IPS-15b (cell line): ENCODE data around the gene NDOR1.
A peak's percentile ranks its signal among the peaks of the same experiment; 100 is the strongest.

Source experiments
- H3K27me3 ChIP-seq: one replicate; pipeline ENCODE4 v1.6.1; 2013; ENCODE audit warnings: low read length; ENCODE audit not compliant: control insufficient read depth, insufficient read depth
- H3K36me3 ChIP-seq: one replicate; pipeline ENCODE4 v1.6.1; 2013; ENCODE audit warnings: low read length; ENCODE audit not compliant: control insufficient read depth, insufficient read depth
- H3K4me1 ChIP-seq: one replicate; pipeline ENCODE4 v1.6.1; 2013; ENCODE audit warnings: mild to moderate bottlenecking, low read length; ENCODE audit not compliant: control insufficient read depth, insufficient read depth
- H3K4me3 ChIP-seq: one replicate; pipeline ENCODE4 v1.5.1; 2013; ENCODE audit warnings: low read depth, low read length
- H3K9ac ChIP-seq: one replicate; pipeline ENCODE4 v1.6.1; 2013; ENCODE audit warnings: low read depth, mild to moderate bottlenecking, low read length
- H3K9me3 ChIP-seq: one replicate; pipeline ENCODE4 v1.6.1; 2013; ENCODE audit warnings: mild to moderate bottlenecking, low read length; ENCODE audit not compliant: control insufficient read depth, insufficient read depth

The NDOR1 gene

GRCh38 chr9:137221506-137222111, 16.1 kb downstream of the NDOR1 start:
- Histone ChIP-seq H3K4me3 (peak overlapping the region; percentile 43), H3K27me3 (no peaks in the 10 kb centered on the region), H3K36me3 (peaks cover 3% of the 10 kb centered on the region), H3K4me1 (no peaks in the 10 kb centered on the region), H3K9me3 (no peaks in the 10 kb centered on the region), H3K9ac (no peak overlapping the region)

- Histone ChIP-seq H3K27me3 (no peaks in the 10 kb centered on the region), H3K4me3 (peak within 1 kb of the TSS; percentile 63), H3K4me1 (no peaks in the 10 kb centered on the region), H3K9me3 (no peaks in the 10 kb centered on the region), H3K36me3 (no peaks in the 10 kb centered on the region), H3K9ac (peak within 1 kb of the TSS; percentile 41)
Measured at GRCh38 chr9:137222190-137223077, 16.9 kb downstream of the NDOR1 start, which contains the start of gene RNF208. Gene RNF208 (minus strand): TSS chr9:137222240. CDS start chr9:137221212, 1,028 bp downstream.

- H3K9me3 ChIP-seq: no peaks in the 10 kb centered on the region
- no peaks in the 10 kb centered on the region for H3K4me1 ChIP-seq
- peak overlapping the region; percentile 85 for H3K9ac ChIP-seq
- no peaks in the 10 kb centered on the region for H3K36me3 ChIP-seq
- peak overlapping the region; percentile 65 for H3K4me3 ChIP-seq
- no peaks in the 10 kb centered on the region for H3K27me3 ChIP-seq
Measured at GRCh38 chr9:137223078-137223970, 17.8 kb downstream of the NDOR1 start.

GRCh38 chr9:137224830-137225694, 19.6 kb downstream of the NDOR1 start, which contains the start of gene CYSRT1:
Gene CYSRT1 (plus strand): TSS chr9:137225174. CDS start chr9:137225622, 448 bp downstream.
- no peaks in the 10 kb centered on the region for H3K27me3 ChIP-seq
- no peaks in the 10 kb centered on the region for H3K36me3 ChIP-seq
- H3K4me3 ChIP-seq: peak within 1 kb of the TSS; percentile 65
- H3K9ac ChIP-seq: peak within 1 kb of the TSS; percentile 85
- H3K9me3 ChIP-seq: no peaks in the 10 kb centered on the region
- no peaks in the 10 kb centered on the region for H3K4me1 ChIP-seq

- H3K27me3 ChIP-seq: no peaks in the 10 kb centered on the region
- H3K4me1 ChIP-seq: no peaks in the 10 kb centered on the region
- no peaks in the 10 kb centered on the region for H3K36me3 ChIP-seq
- H3K9me3 ChIP-seq: no peaks in the 10 kb centered on the region
- H3K9ac ChIP-seq: no peak overlapping the region
- no peak overlapping the region for H3K4me3 ChIP-seq
Measured at GRCh38 chr9:137225699-137226331, 20.3 kb downstream of the NDOR1 start.

GRCh38 chr9:137226338-137227053, 21.0 kb downstream of the NDOR1 start:
- Histone ChIP-seq H3K9me3 (no peaks in the 10 kb centered on the region), H3K9ac (no peak overlapping the region), H3K27me3 (no peaks in the 10 kb centered on the region), H3K4me1 (no peaks in the 10 kb centered on the region), H3K4me3 (no peak overlapping the region), H3K36me3 (no peaks in the 10 kb centered on the region)

- H3K36me3 ChIP-seq: no peaks in the 10 kb centered on the region
- H3K4me1 ChIP-seq: no peaks in the 10 kb centered on the region
Measured at GRCh38 chr9:137227054-137227852, 21.8 kb downstream of the NDOR1 start, which contains the start of gene RNF224. Gene RNF224 (plus strand): TSS chr9:137227502. CDS start chr9:137228336, 834 bp downstream.

GRCh38 chr9:137227853-137228505, 22.5 kb downstream of the NDOR1 start:
- H3K4me3 ChIP-seq: peak overlapping the region; percentile 28
- H3K36me3 ChIP-seq: no peaks in the 10 kb centered on the region
- H3K27me3 ChIP-seq: no peaks in the 10 kb centered on the region
- H3K4me1 ChIP-seq: no peaks in the 10 kb centered on the region
- H3K9me3 ChIP-seq: no peaks in the 10 kb centered on the region
- no peak overlapping the region for H3K9ac ChIP-seq

More at GRCh38 chr9:137227054-137227852, 21.8 kb downstream of the NDOR1 start, which contains the start of gene RNF224:
- no peaks in the 10 kb centered on the region for H3K27me3 ChIP-seq
- H3K9ac ChIP-seq: no peak within 1 kb of the TSS
- peak within 1 kb of the TSS; percentile 28 for H3K4me3 ChIP-seq
- no peaks in the 10 kb centered on the region for H3K9me3 ChIP-seq

GRCh38 chr9:137228506-137228967, 23.0 kb downstream of the NDOR1 start:
- Histone ChIP-seq H3K9me3 (no peaks in the 10 kb centered on the region), H3K4me1 (no peaks in the 10 kb centered on the region), H3K9ac (no peak overlapping the region), H3K4me3 (no peak overlapping the region), H3K36me3 (no peaks in the 10 kb centered on the region), H3K27me3 (no peaks in the 10 kb centered on the region)
